MV-4-11 (cell line): Measurements from ENCODE around the gene GSTM1.

Experiments
- DNase-seq: peaks from one replicate; lab custom pipeline; 2025; lab: John Stamatoyannopoulos, UW

GSTM1 gene

GRCh38 chr1:109726728-109727373 lies 39.2 kb downstream of the GSTM1 start:
- no peak for DNase-seq

DNA sequence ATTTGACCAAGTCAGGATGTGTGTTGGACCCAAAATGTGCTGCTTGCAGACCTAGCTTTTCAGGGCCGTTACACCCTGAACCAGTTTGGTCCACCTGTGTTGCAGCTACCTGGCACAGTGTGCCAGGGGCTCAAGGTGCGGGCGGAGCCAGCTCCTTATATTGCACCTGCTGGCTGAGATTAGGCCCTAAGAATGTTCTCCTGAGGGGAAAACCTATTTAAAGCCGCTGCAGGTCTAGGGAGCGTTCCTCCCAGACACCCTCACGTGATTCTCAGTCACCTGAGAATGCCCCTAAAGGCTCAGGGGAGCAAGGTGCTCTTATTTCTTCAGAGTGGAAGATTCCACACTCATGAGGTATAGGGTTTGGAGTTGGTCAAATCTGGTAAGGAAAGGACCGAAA lies 41.3 kb downstream of the GSTM1 start:
- no peak for DNase-seq

GRCh38 chr1:109730666-109731065 lies 43.0 kb downstream of the GSTM1 start:
- no peak for DNase-seq

- DNase-seq = no peak
Observed at GRCh38 chr1:109732390-109732881, 44.8 kb downstream of the GSTM1 start.

DNA sequence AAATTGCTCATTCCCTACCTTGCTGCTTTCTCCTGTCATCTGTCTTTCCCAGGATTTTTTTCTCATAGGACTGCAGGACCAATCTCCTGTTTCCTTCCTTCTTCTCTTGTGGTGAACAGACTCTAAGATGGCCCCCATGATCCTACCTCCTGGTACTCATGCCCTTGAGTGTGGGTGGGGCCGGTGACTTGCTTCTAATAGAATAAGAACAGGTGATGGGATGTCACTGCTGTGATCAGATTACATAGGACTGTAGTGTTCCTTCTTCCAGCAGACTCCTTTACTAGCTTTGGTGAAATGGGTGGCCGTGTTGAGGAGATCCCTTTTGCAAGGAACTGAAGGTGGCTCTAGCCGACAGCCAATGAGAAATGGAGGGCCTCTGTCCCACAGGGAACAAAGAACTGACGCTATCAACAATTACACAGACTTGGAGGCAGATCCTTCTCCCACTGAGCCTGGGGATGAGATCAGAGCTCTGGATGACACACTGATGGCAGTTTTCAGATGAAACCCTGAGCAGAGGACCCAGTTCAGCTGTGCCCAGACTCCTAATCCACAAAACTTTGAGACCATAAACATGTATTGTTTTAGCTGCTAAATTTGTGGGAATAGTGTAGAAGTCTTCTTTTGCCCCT lies 45.7 kb downstream of the GSTM1 start:
- DNase-seq = no peak

GRCh38 chr1:109739738-109740614 lies 52.4 kb downstream of the GSTM1 start:
- DNase-seq = peak; percentile 12

DNA sequence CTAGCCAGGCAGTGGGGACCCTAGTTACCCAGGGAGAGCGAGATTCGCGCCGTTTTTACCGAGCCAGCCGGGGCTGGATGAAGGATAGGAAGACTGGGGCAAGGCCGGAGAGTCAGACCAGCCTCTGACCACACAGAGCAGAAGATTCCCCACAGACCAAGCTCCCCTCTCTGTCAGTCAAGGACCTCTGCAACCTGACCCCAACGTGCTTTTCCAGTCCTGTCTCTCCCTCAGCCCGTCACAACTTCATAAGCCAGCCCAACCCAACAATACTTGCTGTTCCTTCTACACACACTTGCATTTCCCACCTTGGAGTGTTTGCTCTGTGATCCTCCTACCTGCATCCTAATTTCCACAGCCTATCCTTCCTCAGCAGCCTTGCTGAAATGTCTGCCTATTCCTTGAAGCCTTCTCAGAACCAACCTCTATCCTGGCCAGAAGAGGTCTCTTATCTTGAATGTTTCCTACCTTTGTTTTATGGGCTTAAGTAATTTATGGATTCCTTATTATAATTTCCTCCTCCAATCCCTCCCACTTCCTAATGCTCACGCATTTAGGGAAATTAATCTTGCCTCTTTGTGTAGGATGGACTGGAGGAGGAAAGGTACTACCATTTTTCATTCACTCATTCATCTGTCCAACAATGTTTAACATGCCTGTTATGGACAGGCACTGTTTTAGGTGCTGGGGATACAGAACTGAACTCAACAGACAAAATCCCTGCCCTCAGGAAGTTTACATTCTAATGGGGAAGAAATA lies 53.2 kb downstream of the GSTM1 start, which contains the start of gene GSTM3:
TSS of gene GSTM3 (minus strand) at position 424 of the 759 bp plus-strand sequence. CDS start 751 bp downstream, outside the sequence.
- no peak for DNase-seq
